OCI-LY3 (cell line): ENCODE measurements around the gene MFSD12.
"Not testable (repeated sequence)": the region's sequence is repeated elsewhere in the genome, so short reads cannot be mapped to it uniquely, and the experiment has no call there.

Experiments used
- H2AFZ ChIP-seq: fragments of 200-600, 300-600 bp; shearing (Covaris generic); 2 replicates; pipeline ENCODE4 v1.6.0; 2014; ENCODE audit warnings: antibody characterized with exemption, low read depth, low read length
- H3K27ac ChIP-seq: fragments of 200-600, 300-600 bp; sonication (generic); 2 replicates; pipeline ENCODE4 v1.5.1; 2014; ENCODE audit warnings: mild to moderate bottlenecking, low read length, moderate library complexity, mixed read lengths
- H3K27me3 ChIP-seq: fragments of 200-600, 300-600 bp; sonication (generic); 2 replicates; pipeline ENCODE4 v1.6.1; 2014; ENCODE audit warnings: low read depth, low read length, mixed read lengths
- H3K36me3 ChIP-seq: fragments of 200-600, 300-600 bp; sonication (generic); replicated peaks from 2 replicates; pipeline ENCODE3; 2014; ENCODE audit warnings: low read depth, low read length, mixed read lengths
- H3K4me1 ChIP-seq: fragments of 300-600, 200-600 bp; sonication (generic); 2 replicates; pipeline ENCODE4 v1.6.1; 2014; ENCODE audit warnings: low read length, mixed read lengths
- H3K4me2 ChIP-seq: fragments of 200-600, 300-600 bp; sonication (generic); 2 replicates; pipeline ENCODE4 v1.6.1; 2014; ENCODE audit warnings: low read length, mixed read lengths
- H3K4me3 ChIP-seq: fragments of 300-600, 200-600 bp; sonication (generic); 2 replicates; pipeline ENCODE4 v1.5.1; 2014; ENCODE audit warnings: antibody characterized with exemption, mild to moderate bottlenecking, low read length, moderate library complexity
- H3K79me2 ChIP-seq: fragments of 300-600, 200-600 bp; shearing (Covaris generic); 2 replicates; pipeline ENCODE4 v1.6.1; 2014; ENCODE audit warnings: mild to moderate bottlenecking, low read length, mixed read lengths
- H3K9ac ChIP-seq: fragments of 300-600, 200-600 bp; shearing (Covaris generic); 2 replicates; pipeline ENCODE4 v1.6.0; 2014; ENCODE audit warnings: mild to moderate bottlenecking, low read length, moderate library complexity
- H3K9me3 ChIP-seq: fragments of 200-600, 300-600 bp; shearing (Covaris generic); 2 replicates; pipeline ENCODE4 v1.6.1; 2014; ENCODE audit warnings: low read length, mixed read lengths; ENCODE audit not compliant: insufficient read depth
- H4K20me1 ChIP-seq: fragments of 200-600, 300-600 bp; sonication (generic); 2 replicates; pipeline ENCODE4 v1.6.1; 2016; ENCODE audit warnings: low read length, mixed read lengths; ENCODE audit not compliant: insufficient read depth
- EZH2phosphoT487 ChIP-seq: fragments of 200-600 bp; shearing (Covaris generic); IDR thresholded peaks from 2 replicates; pipeline ENCODE4 v1.6.1; 2018; ENCODE audit warnings: antibody characterized with exemption, mixed run types, low read depth
- TF ChIP-seq, protein P1 (sequence below): fragments of 200-600, 300-600 bp; sonication (generic); IDR thresholded peaks from 2 replicates; pipeline ENCODE4 v1.5.1; 2014; ENCODE audit warnings: antibody characterized with exemption, low read length, low read depth

The MFSD12 gene

GRCh38 chr19:3572855-3573161, 15.4 kb upstream of the MFSD12 start, which contains the start of gene HMG20B:
Gene HMG20B, plus strand, starts transcription at chr19:3572944. Its CDS starts 366 bp downstream, at chr19:3573310.
- Histone ChIP-seq H4K20me1 (peaks cover 5% of the 10 kb centered on the region; the same call in 1 of the 2 replicates), H3K27me3 (no peaks in the 10 kb centered on the region), H3K9me3 (no peaks in the 10 kb centered on the region), H3K4me2 (peak within 1 kb of the TSS; percentile 100), H3K36me3 (peaks cover 11% of the 10 kb centered on the region), H3K4me1 (peaks cover 10% of the 10 kb centered on the region), H2AFZ (peak within 1 kb of the TSS; percentile 98), H3K4me3 (peak within 1 kb of the TSS; percentile 93), H3K9ac (peak within 1 kb of the TSS; percentile 70), H3K27ac (no peak within 1 kb of the TSS), H3K79me2 (peaks cover 8% of the 10 kb centered on the region; the same call in 1 of the 2 replicates)
- no peak for TF ChIP-seq EZH2phosphoT487
- TF ChIP-seq, protein P1, sequence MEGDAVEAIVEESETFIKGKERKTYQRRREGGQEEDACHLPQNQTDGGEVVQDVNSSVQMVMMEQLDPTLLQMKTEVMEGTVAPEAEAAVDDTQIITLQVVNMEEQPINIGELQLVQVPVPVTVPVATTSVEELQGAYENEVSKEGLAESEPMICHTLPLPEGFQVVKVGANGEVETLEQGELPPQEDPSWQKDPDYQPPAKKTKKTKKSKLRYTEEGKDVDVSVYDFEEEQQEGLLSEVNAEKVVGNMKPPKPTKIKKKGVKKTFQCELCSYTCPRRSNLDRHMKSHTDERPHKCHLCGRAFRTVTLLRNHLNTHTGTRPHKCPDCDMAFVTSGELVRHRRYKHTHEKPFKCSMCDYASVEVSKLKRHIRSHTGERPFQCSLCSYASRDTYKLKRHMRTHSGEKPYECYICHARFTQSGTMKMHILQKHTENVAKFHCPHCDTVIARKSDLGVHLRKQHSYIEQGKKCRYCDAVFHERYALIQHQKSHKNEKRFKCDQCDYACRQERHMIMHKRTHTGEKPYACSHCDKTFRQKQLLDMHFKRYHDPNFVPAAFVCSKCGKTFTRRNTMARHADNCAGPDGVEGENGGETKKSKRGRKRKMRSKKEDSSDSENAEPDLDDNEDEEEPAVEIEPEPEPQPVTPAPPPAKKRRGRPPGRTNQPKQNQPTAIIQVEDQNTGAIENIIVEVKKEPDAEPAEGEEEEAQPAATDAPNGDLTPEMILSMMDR: no peak

DNA sequence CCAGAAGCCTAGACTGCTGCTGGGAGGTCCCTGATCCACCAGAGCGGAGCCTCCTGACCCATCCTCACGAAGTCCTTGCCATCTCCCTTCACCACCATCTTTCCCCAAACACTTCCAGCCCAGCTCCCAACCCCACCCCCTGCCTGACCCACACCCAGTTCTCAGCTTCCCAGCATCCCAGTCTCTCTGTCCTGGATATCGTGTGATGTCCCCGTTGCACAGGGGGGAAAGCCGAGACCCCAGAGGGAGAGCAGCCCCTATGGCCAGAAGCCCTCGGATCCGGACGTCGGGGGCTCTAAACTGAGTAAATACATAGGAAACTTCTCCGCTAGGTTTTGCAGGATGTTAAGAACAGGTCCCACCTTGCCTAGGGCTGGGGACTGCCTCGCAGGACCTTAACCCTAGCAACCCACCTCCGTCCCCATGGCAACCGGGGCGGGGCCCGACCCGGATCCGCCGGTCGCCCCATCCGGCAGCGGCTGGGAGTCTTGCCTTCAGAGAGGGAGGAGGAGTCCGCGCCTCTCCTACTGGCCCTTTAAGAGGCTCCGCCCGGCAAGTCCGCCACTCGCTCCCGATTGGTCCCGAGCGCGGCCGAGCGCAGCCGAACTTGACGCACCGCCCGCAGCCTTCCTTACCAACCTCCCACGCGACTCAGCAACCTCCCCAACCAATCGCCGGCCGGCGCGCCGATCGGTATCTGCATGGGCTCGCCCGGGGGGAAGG, 14.9 kb upstream of the MFSD12 start:
- Histone ChIP-seq H3K27ac (no peak overlapping the region), H3K4me2 (peak overlapping the region; percentile 100), H3K36me3 (peaks cover 11% of the 10 kb centered on the region), H3K27me3 (no peaks in the 10 kb centered on the region), H3K9me3 (no peaks in the 10 kb centered on the region), H3K4me1 (peaks cover 10% of the 10 kb centered on the region), H2AFZ (peak overlapping the region; percentile 98), H3K4me3 (peak overlapping the region; percentile 93), H3K9ac (peak overlapping the region; percentile 70), H3K79me2 (peaks cover 8% of the 10 kb centered on the region; the same call in 1 of the 2 replicates), H4K20me1 (peaks cover 5% of the 10 kb centered on the region; the same call in 1 of the 2 replicates)
- TF ChIP-seq, protein P1: no peak
- TF ChIP-seq EZH2phosphoT487: no peak

GRCh38 chr19:3570606-3571011, 13.2 kb upstream of the MFSD12 start:
- Histone ChIP-seq H3K27ac (no peak overlapping the region), H3K36me3 (peaks cover 4% of the 10 kb centered on the region), H3K27me3 (no peaks in the 10 kb centered on the region), H4K20me1 (peaks cover 5% of the 10 kb centered on the region; the same call in 1 of the 2 replicates), H3K9me3 (no peaks in the 10 kb centered on the region), H3K4me1 (peaks cover 10% of the 10 kb centered on the region), H2AFZ (no peak overlapping the region), H3K4me2 (no peak overlapping the region), H3K4me3 (no peak overlapping the region), H3K9ac (no peak overlapping the region), H3K79me2 (peaks cover 8% of the 10 kb centered on the region; the same call in 1 of the 2 replicates)
- TF ChIP-seq, protein P1: no peak
- TF ChIP-seq EZH2phosphoT487: no peak

GRCh38 chr19:3570042-3570441, 12.7 kb upstream of the MFSD12 start:
- not testable (repeated sequence) for H3K4me1 ChIP-seq, H3K9ac ChIP-seq, H4K20me1 ChIP-seq, H3K9me3 ChIP-seq, H2AFZ ChIP-seq, H3K79me2 ChIP-seq, H3K4me2 ChIP-seq, H3K27ac ChIP-seq, H3K36me3 ChIP-seq, H3K4me3 ChIP-seq, H3K27me3 ChIP-seq
